ENCODE measurements around the gene OSBPL9. TPM values are rescaled to one million over a fixed set of nuclear protein-coding genes. Genes with fewer than 3 reads are reported as not detected.

The OSBPL9 gene
- total RNA-seq, 1 experiment from 2014 or later = 61.9 TPM

- no TSS peak for BruUV-seq (replicated peaks)
- intact Hi-C loops (cut with micrococcal nuclease; ENCODE audit: unreplicated experiment) = no loop called here
- H3K4me1 ChIP-seq = peaks cover 9% of the 10 kb centered on the region; the same call in 1 of the 2 replicates
- Mint-ChIP-seq H3K27me3 (ENCODE audit: insufficient read depth, unreplicated experiment) (no peaks in the 10 kb centered on the region), H3K27ac (ENCODE audit: unreplicated experiment) (no peak overlapping the region), H3K4me3 (ENCODE audit: unreplicated experiment) (no peak overlapping the region), H3K4me1 (ENCODE audit: low read depth, unreplicated experiment) (peaks cover 7% of the 10 kb centered on the region), H3K36me3 (ENCODE audit: insufficient read depth, unreplicated experiment) (no peaks in the 10 kb centered on the region), H3K9me3 (ENCODE audit: unreplicated experiment) (no peaks in the 10 kb centered on the region)
- POLR2A ChIA-PET = no interaction called here
- H3K36me3 ChIP-seq (ENCODE audit: control insufficient read depth, insufficient read depth, low read length) = no peaks in the 10 kb centered on the region
- no peak for DNase-seq
- no peaks in the 10 kb centered on the region for H3K27me3 ChIP-seq (replicated peaks; ENCODE audit: control insufficient read depth, insufficient read depth, low read length)
- CTCF ChIA-PET = no interaction called here
- no peak overlapping the region for H3K4me3 ChIP-seq (ENCODE audit: low read depth, low read length)
- no peak for TF ChIP-seq CTCF (IDR thresholded peaks at IDR 0.05; ENCODE audit: insufficient read depth in 1 of 2, low read depth in 1 of 2, low read length in 1 of 2, severe bottlenecking in 1 of 2, unreplicated experiment in 1 of 2)
- no peaks in the 10 kb centered on the region for H3K9me3 ChIP-seq
Measured at GRCh38 chr1:51671527-51672325, 54.8 kb downstream of the OSBPL9 start.

- H3K27me3 ChIP-seq (replicated peaks; ENCODE audit: control insufficient read depth, insufficient read depth, low read length) = no peaks in the 10 kb centered on the region
- ChIA-PET CTCF (no interaction called here), POLR2A (no interaction called here)
- DNase-seq = no peak
- H3K4me3 ChIP-seq (ENCODE audit: low read depth, low read length) = no peak overlapping the region
- no TSS peak for BruUV-seq (replicated peaks)
- TF ChIP-seq CTCF (IDR thresholded peaks at IDR 0.05; ENCODE audit: insufficient read depth in 1 of 2, low read depth in 1 of 2, low read length in 1 of 2, severe bottlenecking in 1 of 2, unreplicated experiment in 1 of 2) = no peak
- H3K9me3 ChIP-seq = no peaks in the 10 kb centered on the region
- Mint-ChIP-seq H3K36me3 (ENCODE audit: insufficient read depth, unreplicated experiment) (no peaks in the 10 kb centered on the region), H3K27ac (ENCODE audit: unreplicated experiment) (no peak overlapping the region), H3K4me1 (ENCODE audit: low read depth, unreplicated experiment) (peaks cover 7% of the 10 kb centered on the region), H3K27me3 (ENCODE audit: insufficient read depth, unreplicated experiment) (no peaks in the 10 kb centered on the region), H3K4me3 (ENCODE audit: unreplicated experiment) (no peak overlapping the region), H3K9me3 (ENCODE audit: unreplicated experiment) (no peaks in the 10 kb centered on the region)
- H3K36me3 ChIP-seq (ENCODE audit: control insufficient read depth, insufficient read depth, low read length) = no peaks in the 10 kb centered on the region
- H3K4me1 ChIP-seq = peaks cover under 1% of the 10 kb centered on the region; the same call in 1 of the 2 replicates
- intact Hi-C loops (cut with micrococcal nuclease; ENCODE audit: unreplicated experiment) = no loop called here
Measured at GRCh38 chr1:51673279-51673678, 56.4 kb downstream of the OSBPL9 start.

GRCh38 chr1:51675177-51675780 is 58.4 kb downstream of the OSBPL9 start:
- Mint-ChIP-seq H3K27me3 (ENCODE audit: insufficient read depth, unreplicated experiment) (no peaks in the 10 kb centered on the region), H3K4me1 (ENCODE audit: low read depth, unreplicated experiment) (no peaks in the 10 kb centered on the region), H3K27ac (ENCODE audit: unreplicated experiment) (no peak overlapping the region), H3K36me3 (ENCODE audit: insufficient read depth, unreplicated experiment) (no peaks in the 10 kb centered on the region), H3K9me3 (ENCODE audit: unreplicated experiment) (no peaks in the 10 kb centered on the region), H3K4me3 (ENCODE audit: unreplicated experiment) (no peak overlapping the region)
- POLR2A ChIA-PET = no interaction called here
- CTCF ChIA-PET = interaction anchor here (0.5 kb wide), 1 partner anchor 106 kb away, joined by 5 read pairs; no protein-coding TSS in a partner anchor
- no peak overlapping the region for H3K4me3 ChIP-seq (ENCODE audit: low read depth, low read length)
- no TSS peak for BruUV-seq (replicated peaks)
- no peak for DNase-seq
- intact Hi-C loops (cut with micrococcal nuclease; ENCODE audit: unreplicated experiment) = no loop called here
- TF ChIP-seq CTCF (IDR thresholded peaks at IDR 0.05; ENCODE audit: insufficient read depth in 1 of 2, low read depth in 1 of 2, low read length in 1 of 2, severe bottlenecking in 1 of 2, unreplicated experiment in 1 of 2) = no peak
- no peaks in the 10 kb centered on the region for H3K9me3 ChIP-seq
- no peaks in the 10 kb centered on the region for H3K27me3 ChIP-seq (replicated peaks; ENCODE audit: control insufficient read depth, insufficient read depth, low read length)
- no peaks in the 10 kb centered on the region for H3K36me3 ChIP-seq (ENCODE audit: control insufficient read depth, insufficient read depth, low read length)
- H3K4me1 ChIP-seq = no peaks in the 10 kb centered on the region
